ENCODE measurements around the gene SEMA3B.

GRCh38 chr3:50233176-50233575, 35.8 kb upstream of the SEMA3B start:
- TF ChIP-seq ZZZ3 (IDR thresholded peaks at IDR 0.05): no peak
- TF ChIP-seq FOXK2 (conservative IDR thresholded peaks at IDR 0.05 in 1 of 2, IDR thresholded peaks at IDR 0.05 in 1 of 2; ENCODE audit: low read depth in 2 of 2): no peak
- TF ChIP-seq EZH2 (IDR thresholded peaks at IDR 0.05; ENCODE audit: borderline replicate concordance, low read depth, low read length): no peak
- TF ChIP-seq SIN3A (IDR thresholded peaks at IDR 0.05; ENCODE audit: borderline replicate concordance in 2 of 2, control insufficient read depth in 1 of 2, low read depth in 2 of 2, low read length in 2 of 2): no peak
- TF ChIP-seq FOXA3 (CRISPR knock-in tag; conservative IDR thresholded peaks at IDR 0.05 in 1 of 2, IDR thresholded peaks at IDR 0.05 in 1 of 2): no peak
- TF ChIP-seq SREBF2 (CRISPR knock-in tag; IDR thresholded peaks at IDR 0.05): no peak
- no peak for TF ChIP-seq ZNF707 (CRISPR knock-in tag; conservative IDR thresholded peaks at IDR 0.05)
- TF ChIP-seq ZNF655 (CRISPR knock-in tag; IDR thresholded peaks at IDR 0.05): no peak
- TF ChIP-seq BCLAF1 (IDR thresholded peaks at IDR 0.05; ENCODE audit: borderline replicate concordance in 1 of 2, control insufficient read depth in 1 of 2, low read depth in 2 of 2, low read length in 1 of 2): no peak
